ENCODE results near the gene CA5A.
"Not testable (repeated sequence)": the region's sequence is repeated elsewhere in the genome, so short reads cannot be mapped to it uniquely, and the experiment has no call there.

The CA5A gene

DNA sequence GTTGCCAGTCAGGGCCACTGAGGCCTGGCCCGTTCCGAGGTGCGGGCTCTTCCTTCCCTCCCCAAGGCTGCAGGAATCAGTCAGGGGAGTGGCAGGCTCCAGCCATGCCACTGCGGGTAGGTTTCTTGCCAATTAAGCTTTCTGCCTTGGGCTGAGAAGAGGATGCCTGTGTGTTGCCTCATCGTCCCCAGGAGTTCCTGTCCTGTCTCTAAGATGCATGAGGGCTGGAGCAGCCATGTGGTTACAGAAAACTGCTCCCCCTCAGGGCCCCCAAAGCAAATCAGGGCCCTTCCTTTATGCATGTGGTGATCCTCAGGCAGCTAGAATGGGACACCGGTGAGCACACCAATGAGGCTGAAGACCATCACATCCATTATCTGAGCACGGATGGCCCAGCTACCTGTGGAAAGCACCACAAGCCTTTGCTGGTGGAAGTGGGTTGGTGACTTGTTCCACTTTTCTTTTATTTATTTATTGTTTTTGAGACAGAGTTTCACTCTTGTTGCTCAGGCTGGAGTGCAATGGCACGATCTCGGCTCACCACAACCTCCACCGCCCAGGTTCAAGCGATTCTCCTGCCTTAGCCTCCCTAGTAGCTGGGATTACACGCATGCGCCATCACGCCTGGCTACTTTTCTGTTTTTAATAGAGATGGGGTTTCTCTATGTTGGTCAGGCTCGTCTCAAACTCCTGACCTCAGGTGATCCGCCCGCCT is 40.0 kb downstream of the CA5A start:
- DNase-seq (ENCODE audit: low read depth in 2 of 2): not testable (repeated sequence)

DNA sequence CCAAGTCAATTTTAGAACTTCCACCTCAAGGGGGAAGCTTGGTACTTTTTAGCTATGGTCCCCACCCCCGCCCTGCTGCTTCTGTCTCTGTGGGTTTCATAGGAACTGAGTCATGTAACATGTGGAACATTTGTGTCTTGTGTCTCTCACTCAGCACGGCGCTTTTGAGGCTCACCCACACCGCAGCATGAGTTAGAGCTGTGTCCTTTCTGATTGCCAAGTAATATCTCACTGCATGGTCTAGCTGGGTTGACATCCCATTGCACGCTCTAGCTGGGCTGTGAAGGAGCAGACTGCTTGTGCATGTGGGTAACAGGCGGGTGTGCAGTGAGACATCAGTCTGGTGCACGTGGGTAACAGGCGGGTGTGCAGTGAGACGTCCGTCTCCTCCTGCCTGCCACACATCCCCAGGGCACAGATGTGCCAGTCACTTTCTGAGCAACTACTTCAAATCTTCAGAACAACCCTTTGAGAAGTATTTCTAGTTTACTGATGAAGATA is 40.6 kb downstream of the CA5A start:
- peak; percentile 70 to 74 for DNase-seq (ENCODE audit: low read depth in 2 of 2)

DNA sequence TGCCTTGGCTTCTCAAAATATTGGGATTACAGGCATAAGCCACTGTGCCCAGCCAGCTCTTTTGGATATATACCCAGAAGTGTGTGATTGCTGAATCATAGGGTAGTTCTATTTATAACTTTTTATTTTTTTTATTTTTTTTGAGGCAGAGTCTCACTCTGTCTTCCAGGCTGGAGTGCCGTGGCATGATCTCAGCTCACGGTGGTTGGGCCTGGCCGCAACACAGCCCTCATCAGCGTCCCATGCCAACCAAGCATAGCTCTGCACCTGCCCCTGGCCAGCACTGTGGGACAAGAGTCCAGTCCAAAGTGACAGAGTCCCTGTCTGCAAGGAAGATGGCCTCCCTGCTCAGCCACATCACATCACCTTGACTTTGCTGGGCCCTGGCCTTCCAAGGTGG is 42.3 kb downstream of the CA5A start:
- not testable (repeated sequence) for DNase-seq (ENCODE audit: low read depth in 2 of 2)

- no peak for DNase-seq (ENCODE audit: low read depth in 2 of 2)
Observed at GRCh38 chr16:87891764-87892163, 44.6 kb downstream of the CA5A start.

DNA sequence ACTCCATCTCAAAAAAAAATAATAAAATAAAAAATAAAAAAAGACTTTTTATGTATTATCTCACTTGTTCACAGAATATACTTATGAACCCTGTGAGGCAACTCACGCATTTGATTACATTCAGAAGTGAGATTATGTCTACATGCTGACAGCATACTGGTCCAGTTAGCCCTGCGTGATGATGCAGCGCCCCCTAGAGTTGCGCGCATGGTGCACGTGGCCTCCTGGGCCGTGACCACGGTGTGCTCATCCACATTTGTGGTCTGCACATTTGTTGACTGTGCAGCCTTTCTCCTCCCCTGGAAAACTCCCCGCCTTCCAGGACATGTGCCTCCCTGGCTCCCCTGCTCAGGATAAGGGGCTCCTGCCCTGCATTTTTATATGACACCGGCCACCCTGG is 46.6 kb downstream of the CA5A start:
- peak in 1 of 2 donors; percentile 40 for DNase-seq (ENCODE audit: low read depth in 2 of 2)

- DNase-seq (ENCODE audit: low read depth in 2 of 2): not testable (repeated sequence)
Observed at GRCh38 chr16:87888346-87888745, 48.0 kb downstream of the CA5A start.

DNA sequence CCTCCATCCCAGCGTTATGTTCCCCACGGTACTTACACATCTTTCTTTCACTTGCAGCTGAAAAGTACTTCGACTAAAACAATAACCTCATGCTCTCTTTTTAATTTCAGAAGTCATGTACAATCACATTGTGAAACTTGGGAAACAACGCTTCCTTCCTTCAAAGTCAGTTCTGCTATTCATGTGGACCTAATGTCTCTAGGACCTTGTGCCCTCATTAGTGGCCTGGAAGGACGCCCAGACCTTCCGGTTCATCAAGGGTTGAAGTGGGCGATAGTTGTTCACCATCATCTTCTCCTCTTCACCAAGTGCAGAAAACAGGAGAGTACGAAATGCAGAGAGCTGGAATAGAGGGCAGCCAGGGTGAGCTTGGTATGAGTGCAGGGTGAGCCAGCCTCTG is 48.4 kb downstream of the CA5A start:
- not testable (repeated sequence) for DNase-seq (ENCODE audit: low read depth in 2 of 2)

DNA sequence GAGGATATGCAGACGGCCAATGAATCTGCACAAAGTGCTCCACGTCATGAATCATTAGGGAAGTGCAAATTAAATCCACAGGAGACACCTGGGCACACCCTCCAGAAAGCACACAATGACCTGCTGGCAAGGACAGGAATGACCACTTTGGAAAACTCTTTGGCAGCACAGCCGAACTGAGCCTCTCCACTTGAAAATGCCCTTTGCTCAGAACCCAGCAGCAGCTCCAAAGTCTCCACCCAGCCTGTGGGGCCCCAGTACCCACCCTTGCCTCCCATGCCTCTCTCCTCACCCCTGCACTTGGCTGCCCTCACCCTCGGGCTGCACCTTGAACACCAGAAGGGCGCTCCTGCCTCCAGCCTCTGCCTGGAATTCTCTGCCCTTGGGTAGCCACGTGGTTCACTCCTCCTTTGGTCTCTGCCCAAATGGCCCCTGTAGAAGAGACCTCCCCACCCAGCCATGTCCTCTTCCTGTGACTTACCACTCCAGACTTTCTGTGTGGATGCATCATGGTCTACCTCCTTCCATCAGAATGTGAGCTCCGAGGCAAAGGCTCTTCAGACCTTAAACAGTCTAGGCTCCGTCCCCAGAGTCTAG is 50.9 kb downstream of the CA5A start:
- DNase-seq (ENCODE audit: low read depth in 2 of 2): not testable (repeated sequence)

GRCh38 chr16:87882436-87883019 is 53.8 kb downstream of the CA5A start:
- DNase-seq (ENCODE audit: low read depth in 2 of 2): no peak

- DNase-seq (ENCODE audit: low read depth in 2 of 2): no peak
Observed at GRCh38 chr16:87881324-87882200, 54.8 kb downstream of the CA5A start.

- no peak for DNase-seq (ENCODE audit: low read depth in 2 of 2)
Observed at GRCh38 chr16:87880117-87880696, 56.1 kb downstream of the CA5A start.

GRCh38 chr16:87879411-87880013 is 56.8 kb downstream of the CA5A start:
- not testable (repeated sequence) for DNase-seq (ENCODE audit: low read depth in 2 of 2)

- DNase-seq (ENCODE audit: low read depth in 2 of 2): no peak
Observed at GRCh38 chr16:87878704-87879103, 57.6 kb downstream of the CA5A start.

DNA sequence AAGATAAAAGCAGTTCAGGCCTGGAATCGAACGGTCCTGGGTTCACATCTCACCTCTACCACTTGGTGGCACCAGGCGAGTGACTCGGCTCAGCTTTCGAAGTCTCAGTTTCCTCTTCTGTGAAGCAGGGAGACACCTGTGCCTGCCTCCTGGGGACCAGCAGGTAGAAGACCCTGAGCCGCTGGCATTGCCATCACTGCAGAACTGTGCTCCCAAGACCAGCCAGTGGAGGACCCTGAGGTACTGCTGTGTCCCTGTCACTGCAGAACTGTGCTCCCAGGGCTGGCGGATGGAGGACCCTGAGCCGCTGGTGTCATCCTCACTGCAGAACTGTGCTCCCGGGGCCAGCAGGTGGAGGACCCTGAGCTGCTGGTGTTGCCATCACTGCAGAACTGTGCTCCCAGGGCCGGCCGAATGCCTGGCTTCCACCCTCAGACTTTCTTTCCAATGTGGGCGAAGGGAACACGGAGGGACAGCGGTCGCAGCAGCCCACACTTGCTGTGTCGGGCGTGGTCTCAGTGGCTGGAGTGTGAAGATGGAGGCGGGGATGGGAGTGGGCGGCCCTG is 58.3 kb downstream of the CA5A start:
- DNase-seq (ENCODE audit: low read depth in 2 of 2): peak in 1 of 2 donors; percentile 37

DNA sequence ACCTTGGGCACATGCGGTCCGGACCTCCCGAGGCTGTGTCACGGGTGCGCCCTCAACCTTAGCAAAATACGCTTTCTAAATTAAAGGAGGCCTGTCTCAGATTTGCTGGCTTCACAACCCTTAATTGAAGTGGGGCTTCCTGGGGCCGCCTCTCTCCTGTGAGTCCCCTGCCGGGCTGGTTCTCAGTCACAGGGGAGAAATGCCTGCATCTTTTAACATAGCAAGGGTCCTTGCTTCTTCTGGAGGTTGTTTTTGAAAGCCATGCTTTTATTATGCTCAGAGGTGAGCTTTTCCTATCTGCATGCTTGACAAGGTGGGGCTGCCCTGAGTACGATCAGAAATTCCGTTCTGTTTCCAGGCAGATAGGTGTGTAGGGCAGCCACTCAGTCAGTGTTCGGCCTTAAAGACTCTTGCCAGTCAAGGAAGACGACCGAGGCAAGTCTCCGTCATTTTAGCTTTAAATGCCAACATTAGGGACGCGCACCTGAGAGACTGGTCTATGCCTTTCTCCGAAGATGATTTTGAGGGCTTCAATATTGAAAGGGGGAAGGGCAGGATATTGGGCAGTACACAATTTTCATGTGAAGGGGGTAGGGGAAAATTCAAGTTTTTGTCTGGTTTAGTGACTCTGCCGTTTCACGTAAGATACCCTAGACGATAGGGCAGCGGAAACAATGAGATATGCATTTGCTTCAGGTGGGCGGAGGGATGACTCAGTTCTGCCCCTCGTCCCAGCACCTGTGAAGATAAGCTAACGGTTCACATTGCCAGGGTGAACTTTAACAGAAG is 61.5 kb downstream of the CA5A start:
- peak; percentile 59 to 72 for DNase-seq (ENCODE audit: low read depth in 2 of 2)

DNA sequence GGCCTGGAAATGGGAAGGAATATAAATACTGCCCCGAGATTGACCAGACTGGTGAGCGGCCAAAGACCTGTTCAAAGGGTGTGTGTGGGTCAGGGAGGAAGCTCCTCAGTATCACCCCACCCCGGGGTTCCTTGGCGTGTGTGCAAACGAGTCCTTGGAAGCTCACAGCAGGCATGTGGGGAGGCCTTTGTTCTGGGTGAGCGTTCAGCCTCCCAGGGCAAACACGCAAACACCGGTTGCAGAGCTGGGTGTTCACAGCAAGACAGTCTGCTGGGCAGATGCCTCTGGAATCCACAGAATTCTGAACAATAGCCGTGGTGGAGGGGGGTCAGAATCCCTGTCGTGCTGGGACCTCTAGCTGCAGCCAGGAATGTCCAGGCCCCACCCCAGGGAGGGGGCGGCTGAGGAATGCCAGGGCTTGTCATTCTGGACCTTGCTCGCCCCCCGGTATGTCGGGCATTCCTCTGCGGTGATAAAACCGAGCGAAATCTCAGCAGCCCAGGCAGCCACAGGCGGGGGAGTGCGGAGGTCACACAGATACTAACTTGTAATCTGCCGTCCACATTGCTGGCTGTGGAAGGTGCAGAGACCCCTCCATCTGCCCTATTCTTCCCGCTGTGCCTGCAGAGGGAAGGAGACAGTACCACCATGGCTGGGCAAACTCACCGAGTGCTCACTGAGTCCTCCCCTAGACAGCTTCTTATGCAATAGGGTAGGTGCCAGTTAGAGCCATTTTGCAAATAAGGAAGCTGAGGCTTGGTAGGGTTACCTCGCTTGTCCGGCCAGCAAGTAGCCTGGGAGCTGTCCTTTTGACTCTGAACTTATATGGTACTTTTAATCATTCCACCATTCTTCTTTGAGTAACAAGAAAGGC is 65.7 kb downstream of the CA5A start:
- not testable (repeated sequence) for DNase-seq (ENCODE audit: low read depth in 2 of 2)

GRCh38 chr16:87869879-87870417 is 66.4 kb downstream of the CA5A start:
- not testable (repeated sequence) for DNase-seq (ENCODE audit: low read depth in 2 of 2)

DNA sequence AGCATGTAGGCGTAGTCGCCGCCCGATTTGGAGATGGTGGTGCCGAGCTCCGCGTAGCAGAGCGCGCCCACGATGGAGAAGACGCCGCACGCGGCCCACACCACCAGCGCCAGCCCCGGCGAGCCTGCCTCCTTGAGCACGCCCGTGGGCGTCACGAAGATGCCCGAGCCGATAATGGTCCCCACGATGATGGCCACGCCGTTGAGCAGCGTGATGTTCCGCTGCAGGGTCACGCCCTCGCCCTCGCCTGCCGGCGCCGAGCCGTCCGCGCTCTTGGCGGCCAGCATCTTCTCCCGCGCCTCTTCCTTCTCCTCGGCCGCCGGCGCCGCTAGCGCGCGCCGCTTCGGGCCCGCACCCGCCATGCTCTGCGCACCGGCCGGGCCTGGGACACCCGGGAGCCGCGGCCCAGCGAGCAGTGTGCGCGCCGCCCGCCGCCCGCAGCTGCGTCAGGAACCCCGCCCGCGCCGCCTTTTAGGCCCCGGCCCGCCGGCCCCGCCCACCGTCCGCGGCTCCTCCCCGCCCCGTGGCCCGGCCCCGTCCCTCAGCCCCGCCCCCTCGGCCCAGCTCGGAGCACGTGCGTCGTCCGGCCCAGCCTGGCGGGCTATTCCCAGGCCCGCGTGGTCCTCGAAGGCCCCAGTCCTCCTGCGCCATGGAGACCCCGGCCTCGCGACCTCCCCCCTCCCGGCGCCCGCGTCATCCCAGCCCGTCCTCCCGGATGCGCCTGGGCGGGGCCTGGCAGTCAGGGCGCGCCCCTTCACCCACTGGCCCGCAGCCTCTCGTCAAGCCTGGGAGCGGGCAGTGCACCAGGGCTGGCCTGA is 67.1 kb downstream of the CA5A start, which contains the start of gene SLC7A5:
Gene SLC7A5, minus strand, starts transcription at position 447 of the 818 bp plus-strand sequence. Its CDS starts 85 bp downstream, at position 362.
- DNase-seq (ENCODE audit: low read depth in 2 of 2): peak; percentile 85 to 91

All from stimulated activated CD8-positive, alpha-beta memory T cell treated with anti-CD3 and anti-CD28 coated beads, Interleukin-2, amount 100 ng/mL, for 48 hours (primary cell).